ENCODE data around the gene FXYD3.

The FXYD3 gene

DNA sequence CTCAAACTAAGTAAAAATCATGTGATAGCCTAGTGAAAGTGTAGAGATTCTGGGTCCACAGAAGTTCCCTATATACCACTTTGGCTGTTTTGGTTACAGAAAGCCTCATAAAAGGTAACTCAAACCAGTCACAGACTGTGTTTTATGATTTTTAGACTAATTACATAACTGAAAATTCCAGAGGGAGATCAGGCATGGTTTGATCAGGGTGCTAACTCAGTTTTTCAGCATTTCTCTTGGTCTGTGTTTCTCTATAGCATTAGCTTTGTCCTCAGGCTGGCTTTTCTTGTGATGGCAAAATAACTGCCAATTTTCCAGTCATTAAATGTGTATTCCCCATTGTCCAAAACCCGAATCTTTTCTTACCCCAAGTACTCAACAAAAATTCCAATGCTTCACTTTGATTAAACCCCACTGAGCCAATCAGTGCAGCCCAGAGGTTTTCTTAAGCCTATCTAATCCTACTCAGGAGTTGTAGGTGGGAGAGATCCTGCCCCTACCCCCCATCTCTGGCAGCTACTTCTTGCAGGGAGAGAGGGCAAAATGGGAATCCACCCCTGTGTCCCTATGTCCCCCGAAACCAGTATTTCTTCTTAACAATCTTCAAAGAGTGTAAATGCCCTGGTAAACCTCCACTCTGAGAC is 8.6 kb upstream of the FXYD3 start:
- H3K36me3 ChIP-seq (ENCODE audit: control insufficient read depth in 1 of 2, insufficient read depth in 2 of 2, low read depth in 1 of 2, low read length in 2 of 2), result no peaks in the 10 kb centered on the region
- no peaks in the 10 kb centered on the region for H3K9me3 ChIP-seq (ENCODE audit: control insufficient read depth, low read length)
- peak overlapping the region; percentile 51 for H3K9ac ChIP-seq (ENCODE audit: low read length)
- no peak overlapping the region for H3K14ac ChIP-seq (ENCODE audit: low read length in 2 of 2)
- H4K91ac ChIP-seq (ENCODE audit: low read length), result no peak overlapping the region
- WGBS, result 100% methylated on average over 1 of the region's 2 CpGs
- H2AFZ ChIP-seq (ENCODE audit: low read depth, low read length), result no peak overlapping the region
- H3K4me3 ChIP-seq (ENCODE audit: insufficient read depth in 1 of 2, low read depth in 1 of 2, low read length in 2 of 2), result no peak overlapping the region
- H3K23ac ChIP-seq (ENCODE audit: low read length in 2 of 2), result no peak overlapping the region
- H3K4me2 ChIP-seq (ENCODE audit: low read length, poor library complexity, severe bottlenecking), result no peak overlapping the region
- no peaks in the 10 kb centered on the region for H3K27me3 ChIP-seq (ENCODE audit: control insufficient read depth in 1 of 2, insufficient read depth in 1 of 2, low read length in 2 of 2)
- H2BK15ac ChIP-seq (ENCODE audit: low read depth, poor library complexity, severe bottlenecking), result no peak overlapping the region
- no peak for DNase-seq
- H4K8ac ChIP-seq (ENCODE audit: low read length), result no peak overlapping the region
- H2BK120ac ChIP-seq (ENCODE audit: low read depth, low read length), result no peak overlapping the region
- no peak overlapping the region for H2AK5ac ChIP-seq (ENCODE audit: low read length, severe bottlenecking)
- no peak overlapping the region for H3K4ac ChIP-seq (ENCODE audit: low read depth in 1 of 2, low read length in 2 of 2)
- no peak overlapping the region for H2BK5ac ChIP-seq (ENCODE audit: low read depth, low read length, poor library complexity, severe bottlenecking)
- no peaks in the 10 kb centered on the region for H3K4me1 ChIP-seq (ENCODE audit: control insufficient read depth, insufficient read depth, low read depth, low read length)
- no peak overlapping the region for H3K27ac ChIP-seq (ENCODE audit: low read length, poor library complexity, severe bottlenecking)
- H3K18ac ChIP-seq (ENCODE audit: low read depth in 1 of 2, low read length in 2 of 2), result no peak overlapping the region
- H3K79me1 ChIP-seq (replicated peaks; ENCODE audit: low read length, poor library complexity, severe bottlenecking), result no peaks in the 10 kb centered on the region
- no peak overlapping the region for H2BK12ac ChIP-seq (ENCODE audit: low read length in 2 of 2)

DNA sequence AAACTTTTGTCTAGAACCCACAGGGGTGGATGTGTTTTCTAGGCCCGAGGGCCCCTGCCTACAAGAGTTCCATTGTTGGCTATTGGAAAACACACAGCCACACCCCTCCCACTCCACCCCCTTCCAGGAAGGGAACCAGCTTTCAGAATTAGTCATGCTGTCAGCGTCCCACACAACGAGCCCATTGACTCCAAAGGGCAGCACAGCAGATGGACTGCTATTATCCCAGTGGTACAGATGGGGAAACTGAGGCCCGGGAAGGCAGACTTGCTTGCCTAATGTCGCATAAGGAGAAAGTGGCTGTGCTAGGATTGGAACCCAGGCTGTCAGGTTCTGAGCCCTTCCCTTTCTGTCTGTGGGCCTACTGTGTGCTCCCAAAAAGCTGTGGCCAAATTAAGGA is 8.1 kb upstream of the FXYD3 start:
- Histone ChIP-seq H3K4me1 (ENCODE audit: control insufficient read depth, insufficient read depth, low read depth, low read length) (no peaks in the 10 kb centered on the region), H3K4me3 (ENCODE audit: insufficient read depth in 1 of 2, low read depth in 1 of 2, low read length in 2 of 2) (no peak overlapping the region), H2BK12ac (ENCODE audit: low read length in 2 of 2) (no peak overlapping the region), H2BK15ac (ENCODE audit: low read depth, poor library complexity, severe bottlenecking) (no peak overlapping the region), H3K79me1 (replicated peaks; ENCODE audit: low read length, poor library complexity, severe bottlenecking) (no peaks in the 10 kb centered on the region), H3K9ac (ENCODE audit: low read length) (peak overlapping the region; percentile 51), H3K27me3 (ENCODE audit: control insufficient read depth in 1 of 2, insufficient read depth in 1 of 2, low read length in 2 of 2) (no peaks in the 10 kb centered on the region), H3K9me3 (ENCODE audit: control insufficient read depth, low read length) (no peaks in the 10 kb centered on the region), H4K91ac (ENCODE audit: low read length) (no peak overlapping the region), H3K4me2 (ENCODE audit: low read length, poor library complexity, severe bottlenecking) (no peak overlapping the region), H2AK5ac (ENCODE audit: low read length, severe bottlenecking) (no peak overlapping the region), H3K27ac (ENCODE audit: low read length, poor library complexity, severe bottlenecking) (no peak overlapping the region), H3K36me3 (ENCODE audit: control insufficient read depth in 1 of 2, insufficient read depth in 2 of 2, low read depth in 1 of 2, low read length in 2 of 2) (no peaks in the 10 kb centered on the region), H2AFZ (ENCODE audit: low read depth, low read length) (no peak overlapping the region), H2BK120ac (ENCODE audit: low read depth, low read length) (no peak overlapping the region), H3K23ac (ENCODE audit: low read length in 2 of 2) (no peak overlapping the region), H2BK5ac (ENCODE audit: low read depth, low read length, poor library complexity, severe bottlenecking) (no peak overlapping the region), H3K14ac (ENCODE audit: low read length in 2 of 2) (no peak overlapping the region), H3K18ac (ENCODE audit: low read depth in 1 of 2, low read length in 2 of 2) (no peak overlapping the region), H3K4ac (ENCODE audit: low read depth in 1 of 2, low read length in 2 of 2) (no peak overlapping the region), H4K8ac (ENCODE audit: low read length) (no peak overlapping the region)
- DNase-seq, result no peak
- 49% methylated on average over 5 of the region's 5 CpGs for WGBS

DNA sequence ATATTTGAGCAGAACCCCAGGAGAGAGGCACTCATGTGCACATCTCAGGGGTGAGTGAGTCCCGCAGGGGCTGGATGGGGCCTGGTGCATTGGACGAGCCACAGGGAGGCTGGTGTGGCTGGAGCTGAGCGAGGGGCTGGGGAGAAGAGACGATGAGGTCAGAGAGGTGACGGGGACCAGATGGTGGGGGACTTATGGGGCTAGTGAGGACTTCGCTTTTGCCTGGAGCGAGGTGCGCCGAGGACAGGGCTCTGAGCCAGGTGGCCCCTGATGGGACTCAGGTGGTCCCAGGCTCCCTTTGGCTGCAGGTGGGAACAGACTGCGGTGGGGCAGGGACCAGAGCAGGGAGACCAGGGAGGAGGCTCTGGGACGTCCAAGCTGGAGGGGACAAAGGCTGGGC is 6.9 kb upstream of the FXYD3 start:
- peaks cover 0 to 4% of the 10 kb centered on the region in 2 experiments for H3K27me3 ChIP-seq (ENCODE audit: control insufficient read depth in 1 of 2, insufficient read depth in 1 of 2, low read length in 2 of 2)
- no peak overlapping the region for H2BK12ac ChIP-seq (ENCODE audit: low read length in 2 of 2)
- no peak overlapping the region for H3K14ac ChIP-seq (ENCODE audit: low read length in 2 of 2)
- no peak for DNase-seq
- H3K9me3 ChIP-seq (ENCODE audit: control insufficient read depth, low read length), result no peaks in the 10 kb centered on the region
- no peaks in the 10 kb centered on the region for H3K4me1 ChIP-seq (ENCODE audit: control insufficient read depth, insufficient read depth, low read depth, low read length)
- H3K36me3 ChIP-seq (ENCODE audit: control insufficient read depth in 1 of 2, insufficient read depth in 2 of 2, low read depth in 1 of 2, low read length in 2 of 2), result no peaks in the 10 kb centered on the region
- no peak overlapping the region for H4K91ac ChIP-seq (ENCODE audit: low read length)
- H3K23ac ChIP-seq (ENCODE audit: low read length in 2 of 2), result no peak overlapping the region
- H3K4me3 ChIP-seq (ENCODE audit: insufficient read depth in 1 of 2, low read depth in 1 of 2, low read length in 2 of 2), result no peak overlapping the region
- no peak overlapping the region for H2BK5ac ChIP-seq (ENCODE audit: low read depth, low read length, poor library complexity, severe bottlenecking)
- 76% methylated on average over 11 of the region's 11 CpGs for WGBS
- no peak overlapping the region for H4K8ac ChIP-seq (ENCODE audit: low read length)
- no peak overlapping the region for H2BK15ac ChIP-seq (ENCODE audit: low read depth, poor library complexity, severe bottlenecking)
- no peak overlapping the region for H3K9ac ChIP-seq (ENCODE audit: low read length)
- no peak overlapping the region for H3K18ac ChIP-seq (ENCODE audit: low read depth in 1 of 2, low read length in 2 of 2)
- no peak overlapping the region for H2BK120ac ChIP-seq (ENCODE audit: low read depth, low read length)
- no peak overlapping the region for H3K4me2 ChIP-seq (ENCODE audit: low read length, poor library complexity, severe bottlenecking)
- no peaks in the 10 kb centered on the region for H3K79me1 ChIP-seq (replicated peaks; ENCODE audit: low read length, poor library complexity, severe bottlenecking)
- no peak overlapping the region for H2AFZ ChIP-seq (ENCODE audit: low read depth, low read length)
- H3K4ac ChIP-seq (ENCODE audit: low read depth in 1 of 2, low read length in 2 of 2), result no peak overlapping the region
- H3K27ac ChIP-seq (ENCODE audit: low read length, poor library complexity, severe bottlenecking), result no peak overlapping the region
- H2AK5ac ChIP-seq (ENCODE audit: low read length, severe bottlenecking), result no peak overlapping the region

DNA sequence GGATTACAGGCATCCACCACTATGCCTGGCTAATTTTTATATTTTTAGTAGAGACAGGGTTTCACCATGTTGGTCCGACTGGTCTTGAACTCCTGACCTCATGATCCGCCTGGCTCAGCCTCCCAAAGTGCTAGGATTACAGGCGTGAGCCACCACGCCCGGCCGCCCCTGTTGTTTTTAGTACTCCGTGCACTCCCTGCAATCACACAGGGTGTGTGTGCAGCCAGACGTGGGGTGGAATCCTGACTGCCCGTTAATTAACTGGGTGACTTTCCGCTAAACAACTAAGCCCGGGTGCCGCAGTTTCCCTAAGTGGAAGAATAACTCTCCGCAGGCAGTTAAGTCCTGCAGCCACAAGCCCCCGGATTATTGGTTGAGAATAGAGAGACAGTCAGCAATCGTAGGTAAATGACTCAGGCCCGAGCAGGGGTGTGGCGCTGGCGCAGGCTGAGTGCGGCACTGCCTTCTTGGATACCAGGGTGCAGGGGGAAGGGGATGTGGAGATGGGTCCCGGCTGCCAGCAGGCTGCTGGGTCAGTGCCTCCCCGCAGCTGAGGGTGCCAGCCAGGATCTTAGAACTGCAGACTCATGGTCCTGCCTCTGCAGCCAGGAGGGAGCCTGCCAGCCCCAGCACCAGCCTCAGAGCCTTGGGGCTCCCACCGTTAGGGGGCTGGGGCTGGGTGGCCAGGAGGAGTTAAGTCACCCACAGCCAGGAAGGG is 6.1 kb upstream of the FXYD3 start:
- Histone ChIP-seq H3K4me3 (ENCODE audit: insufficient read depth in 1 of 2, low read depth in 1 of 2, low read length in 2 of 2) (no peak overlapping the region), H3K4ac (ENCODE audit: low read depth in 1 of 2, low read length in 2 of 2) (no peak overlapping the region), H2BK12ac (ENCODE audit: low read length in 2 of 2) (no peak overlapping the region), H3K79me1 (replicated peaks; ENCODE audit: low read length, poor library complexity, severe bottlenecking) (no peaks in the 10 kb centered on the region), H3K9me3 (ENCODE audit: control insufficient read depth, low read length) (no peaks in the 10 kb centered on the region), H3K14ac (ENCODE audit: low read length in 2 of 2) (no peak overlapping the region), H3K23ac (ENCODE audit: low read length in 2 of 2) (peak overlapping the region in 1 of 2 experiments; percentile 61), H2BK15ac (ENCODE audit: low read depth, poor library complexity, severe bottlenecking) (no peak overlapping the region), H2BK5ac (ENCODE audit: low read depth, low read length, poor library complexity, severe bottlenecking) (no peak overlapping the region), H2BK120ac (ENCODE audit: low read depth, low read length) (no peak overlapping the region), H3K4me1 (ENCODE audit: control insufficient read depth, insufficient read depth, low read depth, low read length) (no peaks in the 10 kb centered on the region), H2AK5ac (ENCODE audit: low read length, severe bottlenecking) (no peak overlapping the region), H3K4me2 (ENCODE audit: low read length, poor library complexity, severe bottlenecking) (no peak overlapping the region), H3K27ac (ENCODE audit: low read length, poor library complexity, severe bottlenecking) (no peak overlapping the region), H3K36me3 (ENCODE audit: control insufficient read depth in 1 of 2, insufficient read depth in 2 of 2, low read depth in 1 of 2, low read length in 2 of 2) (no peaks in the 10 kb centered on the region), H3K27me3 (ENCODE audit: control insufficient read depth in 1 of 2, insufficient read depth in 1 of 2, low read length in 2 of 2) (peaks cover 0 to 4% of the 10 kb centered on the region in 2 experiments), H2AFZ (ENCODE audit: low read depth, low read length) (no peak overlapping the region), H4K8ac (ENCODE audit: low read length) (no peak overlapping the region), H3K18ac (ENCODE audit: low read depth in 1 of 2, low read length in 2 of 2) (no peak overlapping the region), H3K9ac (ENCODE audit: low read length) (no peak overlapping the region), H4K91ac (ENCODE audit: low read length) (no peak overlapping the region)
- WGBS, result 86% methylated on average over 22 of the region's 22 CpGs
- DNase-seq, result no peak

Measured in mesenchymal stem cell (in vitro differentiated cells and primary cell).